A673 (cell line): Measurements from ENCODE around the gene KDELR3. TPM values are rescaled to one million over a fixed set of nuclear protein-coding genes. Genes with fewer than 3 reads are reported as not detected.

ENCODE experiments used
- BruUV-seq: library from RNA; stranded (reverse); fragments of 400-500 nt; replicated peaks from 2 replicates; lab custom pipeline; 2021; lab: Mats Ljungman, UMichigan
- CTCF ChIA-PET: fragments of 300-600 bp; sonication (Branson Sonifier 250); formaldehyde crosslinking; loops from one replicate; lab custom pipeline; 2022; ENCODE audit warnings: antibody characterized with exemption; lab: Charles Lee
- POLR2A ChIA-PET: fragments of 300-600 bp; sonication (Branson Sonifier 250); formaldehyde crosslinking; loops from one replicate; lab custom pipeline; 2022; ENCODE audit warnings: antibody characterized with exemption; ENCODE audit not compliant: low non-redundant PET; lab: Charles Lee
- DNase-seq: peaks from one replicate; pipeline ENCODE4 v3.0.0-alpha.2; 2015; ENCODE audit warnings: low spot score
- H3K27ac ChIP-seq: fragments of 200-600 bp; sonication (generic); 2 replicates; pipeline ENCODE4 v1.5.1; 2016; ENCODE audit warnings: mixed run types, low read depth, mild to moderate bottlenecking, mixed read lengths, antibody characterized with exemption, low read length; ENCODE audit not compliant: poor library complexity, severe bottlenecking
- H3K27me3 ChIP-seq: fragments of 200-600 bp; sonication (generic); replicated peaks from 2 replicates; pipeline ENCODE4 v1.6.1; 2017; ENCODE audit warnings: mixed run types, low read depth, mild to moderate bottlenecking, mixed read lengths, antibody characterized with exemption, low read length; ENCODE audit not compliant: insufficient read depth, poor library complexity
- H3K36me3 ChIP-seq: fragments of 200-600 bp; sonication (generic); 2 replicates; pipeline ENCODE4 v1.6.1; 2016; ENCODE audit warnings: mixed run types, mild to moderate bottlenecking, mixed read lengths, antibody characterized with exemption, low read length; ENCODE audit not compliant: insufficient read depth, poor library complexity, severe bottlenecking
- H3K4me1 ChIP-seq: fragments of 200-600 bp; sonication (generic); 2 replicates; pipeline ENCODE4 v1.6.1; 2017; ENCODE audit warnings: mixed run types, mild to moderate bottlenecking, mixed read lengths, antibody characterized with exemption, low read length; ENCODE audit not compliant: insufficient read depth, poor library complexity, severe bottlenecking
- H3K4me3 ChIP-seq: fragments of 200-600 bp; sonication (generic); 2 replicates; pipeline ENCODE4 v1.5.1; 2016; ENCODE audit warnings: low read depth, mixed run types, mild to moderate bottlenecking, mixed read lengths, low read length; ENCODE audit not compliant: poor library complexity, severe bottlenecking
- H3K9me3 ChIP-seq: fragments of 200-600 bp; sonication (generic); 2 replicates; pipeline ENCODE4 v1.6.1; 2016; ENCODE audit warnings: mixed run types, low read depth, mild to moderate bottlenecking, mixed read lengths, antibody characterized with exemption, low read length; ENCODE audit not compliant: poor library complexity, severe bottlenecking
- CTCF ChIP-seq: fragments of 300-800, 200-600 bp; sonication (generic); conservative IDR thresholded peaks from 2 replicates; pipeline ENCODE4 v1.5.1; 2017; ENCODE audit warnings: low read depth, mild to moderate bottlenecking, antibody characterized with exemption, low read length, moderate library complexity, mixed read lengths
- EZH2 ChIP-seq: fragments of 200-600 bp; sonication (generic); IDR thresholded peaks from 2 replicates; pipeline ENCODE4 v1.6.1; 2017; ENCODE audit warnings: borderline replicate concordance, low read depth, mild to moderate bottlenecking, mixed read lengths, antibody characterized with exemption, low read length; ENCODE audit not compliant: poor library complexity, severe bottlenecking
- intact Hi-C: fragments of 100-400 bp; cut with micrococcal nuclease; formaldehyde crosslinking; loops from one replicate; pipeline ENCODE4 v1.10.0; 2022; ENCODE audit not compliant: unreplicated experiment
- total RNA-seq: library from RNA; stranded (reverse); gene quantifications from 2 replicates; pipeline ENCODE4 v1.2.3, GENCODE V29; 2021

The KDELR3 gene
- total RNA-seq, 1 experiment from 2014 or later = 4.0 TPM

- no peak for TF ChIP-seq CTCF
- no peak for TF ChIP-seq EZH2
- H3K36me3 ChIP-seq = no peaks in the 10 kb centered on the region
- H3K4me3 ChIP-seq = no peak overlapping the region
- H3K9me3 ChIP-seq = no peaks in the 10 kb centered on the region
- no peak overlapping the region for H3K27ac ChIP-seq
- peaks cover 5% of the 10 kb centered on the region for H3K4me1 ChIP-seq
- DNase-seq = no peak
- BruUV-seq = no TSS peak
- ChIA-PET POLR2A (no interaction called here), CTCF (no interaction called here)
- no peaks in the 10 kb centered on the region for H3K27me3 ChIP-seq
- intact Hi-C loops = no loop called here
Observed at GRCh38 chr22:38471237-38471636, 3.3 kb downstream of the KDELR3 start.

GRCh38 chr22:38474003-38474607 is 6.2 kb downstream of the KDELR3 start:
- ChIA-PET POLR2A (no interaction called here), CTCF (no interaction called here)
- intact Hi-C loops = no loop called here
- Histone ChIP-seq H3K27ac (no peak overlapping the region), H3K4me1 (peaks cover 3% of the 10 kb centered on the region), H3K27me3 (no peaks in the 10 kb centered on the region), H3K4me3 (no peak overlapping the region), H3K9me3 (no peaks in the 10 kb centered on the region), H3K36me3 (no peaks in the 10 kb centered on the region)
- BruUV-seq = no TSS peak
- TF ChIP-seq CTCF = no peak
- no peak for TF ChIP-seq EZH2
- no peak for DNase-seq

GRCh38 chr22:38477585-38477984 is 9.7 kb downstream of the KDELR3 start:
- intact Hi-C loops = no loop called here
- H3K27me3 ChIP-seq = no peaks in the 10 kb centered on the region
- BruUV-seq = no TSS peak
- H3K4me3 ChIP-seq = no peak overlapping the region
- H3K4me1 ChIP-seq = peaks cover 7% of the 10 kb centered on the region
- CTCF ChIA-PET = no interaction called here
- no peaks in the 10 kb centered on the region for H3K9me3 ChIP-seq
- peaks cover 17% of the 10 kb centered on the region for H3K36me3 ChIP-seq
- POLR2A ChIA-PET = no interaction called here
- no peak for DNase-seq
- no peak overlapping the region for H3K27ac ChIP-seq
- TF ChIP-seq EZH2 = no peak
- no peak for TF ChIP-seq CTCF
